Lower leg skin (tissue), 3 donors: ENCODE measurements around the gene RARA.

Experiments
- POLR2A ChIP-seq, 2 donors: fragments of 450-650 bp; IDR thresholded peaks; one replicate each; pipeline ENCODE4 v1.6.1; 2016 to 2017; ENCODE audit warnings: antibody characterized with exemption in 2 of 2, mild to moderate bottlenecking in 1 of 2, moderate library complexity in 1 of 2
- TF ChIP-seq, protein P1 (sequence below), 3 donors: fragments of 450-650 bp; IDR thresholded peaks; one replicate each; pipeline ENCODE4 v1.5.1; 2016; ENCODE audit warnings: antibody characterized with exemption in 3 of 3, mild to moderate bottlenecking in 3 of 3, moderate library complexity in 2 of 3

DNA sequence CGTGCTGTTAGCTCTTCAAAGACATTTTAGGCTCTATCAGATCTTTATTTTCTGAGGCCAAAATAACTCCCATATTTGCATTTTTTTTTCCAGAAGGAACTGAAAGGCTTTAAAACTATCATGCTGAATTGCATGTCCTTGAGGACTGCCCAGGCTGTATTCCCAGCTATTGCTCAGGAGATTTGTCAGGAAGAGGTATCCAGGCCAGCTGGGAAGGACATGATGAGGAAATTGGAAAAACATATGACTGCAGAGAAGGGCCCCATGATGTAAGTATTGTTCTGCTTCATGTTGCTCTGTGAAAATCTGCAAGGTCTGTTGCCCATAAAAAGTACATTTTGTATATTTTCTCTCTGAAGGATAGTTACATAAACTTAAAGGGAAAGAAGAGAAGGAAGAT is 15.6 kb upstream of the RARA start:
- TF ChIP-seq, protein P1, sequence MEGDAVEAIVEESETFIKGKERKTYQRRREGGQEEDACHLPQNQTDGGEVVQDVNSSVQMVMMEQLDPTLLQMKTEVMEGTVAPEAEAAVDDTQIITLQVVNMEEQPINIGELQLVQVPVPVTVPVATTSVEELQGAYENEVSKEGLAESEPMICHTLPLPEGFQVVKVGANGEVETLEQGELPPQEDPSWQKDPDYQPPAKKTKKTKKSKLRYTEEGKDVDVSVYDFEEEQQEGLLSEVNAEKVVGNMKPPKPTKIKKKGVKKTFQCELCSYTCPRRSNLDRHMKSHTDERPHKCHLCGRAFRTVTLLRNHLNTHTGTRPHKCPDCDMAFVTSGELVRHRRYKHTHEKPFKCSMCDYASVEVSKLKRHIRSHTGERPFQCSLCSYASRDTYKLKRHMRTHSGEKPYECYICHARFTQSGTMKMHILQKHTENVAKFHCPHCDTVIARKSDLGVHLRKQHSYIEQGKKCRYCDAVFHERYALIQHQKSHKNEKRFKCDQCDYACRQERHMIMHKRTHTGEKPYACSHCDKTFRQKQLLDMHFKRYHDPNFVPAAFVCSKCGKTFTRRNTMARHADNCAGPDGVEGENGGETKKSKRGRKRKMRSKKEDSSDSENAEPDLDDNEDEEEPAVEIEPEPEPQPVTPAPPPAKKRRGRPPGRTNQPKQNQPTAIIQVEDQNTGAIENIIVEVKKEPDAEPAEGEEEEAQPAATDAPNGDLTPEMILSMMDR (IDR thresholded peaks at IDR 0.05): no peak
- TF ChIP-seq POLR2A (IDR thresholded peaks at IDR 0.05): no peak
